Gastroesophageal sphincter (tissue), 4 donors: Measurements from ENCODE around the gene TRMT44. TPM values are rescaled to one million over a fixed set of nuclear protein-coding genes. Genes with fewer than 3 reads are reported as not detected.

Source experiments
- ATAC-seq: fragments of 150-250 bp; one replicate; pipeline ENCODE4 v1.9.1; 2016; ENCODE audit warnings: mild to moderate bottlenecking, moderate library complexity
- H3K27ac ChIP-seq, 4 donors: fragments of 200-600 bp; sonication (generic) in 3 of 4; 1 replicate in 3 of 4; 2 replicates in 1 of 4; pipeline ENCODE4 v1.5.1; 2016 to 2019
- H3K27me3 ChIP-seq: fragments of 200-600 bp; sonication (generic); one replicate; pipeline ENCODE4 v1.5.1; 2019
- H3K36me3 ChIP-seq, 2 donors: fragments of 200-600 bp; sonication (generic); one replicate each; pipeline ENCODE4 v1.5.1; 2019; ENCODE audit warnings: control low read depth in 1 of 2
- H3K4me1 ChIP-seq, 3 donors: fragments of 200-600 bp; sonication (generic); 1 replicate in 2 of 3; 2 replicates in 1 of 3; pipeline ENCODE4 v1.5.1; 2016 to 2019; ENCODE audit warnings: control low read depth in 2 of 3
- H3K4me3 ChIP-seq, 2 donors: fragments of 200-600 bp; sonication (generic); one replicate each; pipeline ENCODE4 v1.5.1; 2019; ENCODE audit warnings: mild to moderate bottlenecking in 1 of 2, moderate library complexity in 1 of 2
- H3K9me3 ChIP-seq, 3 donors: fragments of 200-600 bp; sonication (generic); one replicate each; pipeline ENCODE4 v1.5.1; 2017 to 2019; ENCODE audit warnings: control low read depth in 2 of 3
- EP300 ChIP-seq: sonication (generic); formaldehyde crosslinking; IDR thresholded peaks from one replicate; pipeline ENCODE4 v1.6.1; 2017; ENCODE audit warnings: antibody characterized with exemption, mild to moderate bottlenecking
- POLR2AphosphoS5 ChIP-seq: sonication (generic); formaldehyde crosslinking; IDR thresholded peaks from one replicate; pipeline ENCODE4 v1.6.1; 2017; ENCODE audit warnings: antibody characterized with exemption
- WGBS, 2 donors: methylation state at CpG; one replicate each; pipeline ENCODE4 v1.1.5; 2018; ENCODE audit warnings: low coverage in 1 of 2; 5-methylcytosine and 5-hydroxymethylcytosine counted together
- small RNA-seq, 4 donors: library from RNA; depleted of rRNA; stranded (forward); fragments of <200 nt; gene quantifications; one replicate each; pipeline ENCODE3, GENCODE V24; 2016
- total RNA-seq, 4 donors: library from RNA; depleted of rRNA; stranded (reverse); fragments of >200 nt; gene quantifications; one replicate each; pipeline ENCODE4 v1.1.0, GENCODE V29; 2016

TRMT44 gene
- total RNA-seq, 4 donors from 2014 or later, result 12.0 to 27.9 (median 20.9) TPM

- H3K27me3 ChIP-seq, result no peaks in the 10 kb centered on the region
- no peaks in the 10 kb centered on the region for H3K36me3 ChIP-seq
- no peak overlapping the region for H3K4me3 ChIP-seq
- H3K9me3 ChIP-seq, result peaks cover 0 to 15% (median 0%) of the 10 kb centered on the region in 3 donors
- WGBS, 2 donors, result 61% methylated on average over 6 of the region's 16 CpGs; no CpG with 5 or more reads in 1 of the 2 donors
- TF ChIP-seq EP300 (no peak), POLR2AphosphoS5 (no peak)
- no peak for ATAC-seq
- no peak overlapping the region for H3K27ac ChIP-seq
- no peaks in the 10 kb centered on the region for H3K4me1 ChIP-seq
Observed at GRCh38 chr4:8525383-8526120, 85.0 kb downstream of the TRMT44 start.

Small RNAs within 50 kb of the gene (small RNA-seq; reads per million reads assigned to genes)
- 1.8 to 25.6 (median 4.1) reads per million in 4 donors for gene RNA5SP152

Other genes starting within 250 kb of the TRMT44 start
- gene SH3TC1, start 241.5 kb upstream of the TRMT44 start, total RNA-seq, result 10 to 100 TPM in 3 of 4 donors, 1 to 10 TPM in 1; 9.6 to 12.9 (median 12.6) TPM
- gene HTRA3, start 171.0 kb upstream of the TRMT44 start, total RNA-seq, result 10 to 100 TPM; 30.2 to 80.5 (median 59.9) TPM
- gene ACOX3, start 54 bp upstream of the TRMT44 start, total RNA-seq, result 10 to 100 TPM; 21.5 to 79.5 (median 37.1) TPM
- not detected for gene GPR78, start 139.6 kb downstream of the TRMT44 start, total RNA-seq
- 1 to 10 TPM in 3 of 4 donors, not detected in 1; 2.3 to 7.5 (median 3.2) TPM for gene CPZ, start 152.0 kb downstream of the TRMT44 start, total RNA-seq